Suprapubic skin (tissue), 3 donors: ENCODE results near the gene DAP3.

Experiments
- CTCF ChIP-seq, 2 donors: fragments of 200-600 bp in 1 of 2; fragments of 450-650 bp in 1 of 2; sonication (generic) in 1 of 2; IDR thresholded peaks; one replicate each; pipeline ENCODE4 v1.5.1; 2016 to 2019; ENCODE audit warnings: antibody characterized with exemption in 2 of 2, mild to moderate bottlenecking in 1 of 2, moderate library complexity in 1 of 2
- EP300 ChIP-seq: sonication (generic); formaldehyde crosslinking; IDR thresholded peaks from one replicate; pipeline ENCODE4 v1.6.1; 2017; ENCODE audit warnings: antibody characterized with exemption
- POLR2A ChIP-seq, 2 donors: fragments of 450-650 bp; IDR thresholded peaks; one replicate each; pipeline ENCODE4 v1.6.1; 2017; ENCODE audit warnings: antibody characterized with exemption in 2 of 2, mild to moderate bottlenecking in 2 of 2, moderate library complexity in 2 of 2

DNA sequence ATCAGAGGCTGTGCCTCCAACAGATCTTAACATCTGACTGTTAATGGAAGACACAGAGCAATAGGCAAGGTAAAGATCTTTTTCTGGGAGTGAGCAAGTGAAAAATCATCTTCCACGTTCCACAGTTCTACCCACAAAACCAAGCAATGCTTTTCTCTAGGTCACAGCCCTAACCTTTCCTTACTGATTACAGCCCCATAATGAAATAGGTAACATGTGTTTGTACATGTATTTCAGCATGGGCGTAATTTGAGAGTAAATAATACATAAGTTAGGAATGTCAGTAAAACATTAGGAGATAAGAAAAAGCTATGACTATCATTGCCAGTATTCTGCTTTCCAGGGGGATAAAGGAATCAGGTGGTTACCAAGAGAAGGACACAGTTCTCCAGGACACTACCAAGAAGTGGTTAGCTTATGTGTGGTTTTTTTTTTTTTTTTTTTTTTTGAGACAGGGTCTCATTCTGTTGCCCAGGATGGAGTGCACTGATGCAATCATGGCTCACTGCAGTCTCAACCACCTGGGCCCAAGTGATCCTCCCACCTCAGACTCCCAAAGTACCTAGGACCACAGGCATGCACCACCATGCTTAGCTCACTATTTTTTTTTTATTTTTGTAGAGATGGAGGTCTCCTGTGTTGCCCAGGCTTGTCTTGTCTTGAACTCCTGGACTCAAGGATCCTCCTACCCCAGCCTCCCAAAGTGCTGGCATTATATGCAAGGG is 72.0 kb downstream of the DAP3 start:
- no peak for TF ChIP-seq EP300
- no peak for TF ChIP-seq CTCF (IDR thresholded peaks at IDR 0.05)
- TF ChIP-seq POLR2A (IDR thresholded peaks at IDR 0.05): no peak
